ENCODE results near the gene MTUS2.
A peak's percentile ranks its signal among the peaks of the same experiment; 100 is the strongest.

MTUS2 gene

GRCh38 chr13:29271606-29272005, 451.5 kb downstream of the MTUS2 start:
- no peak for TF ChIP-seq CTCF (conservative IDR thresholded peaks at IDR 0.05; ENCODE audit: low read depth, low read length)
- no peak for DNase-seq (ENCODE audit: low read depth)
- H3K4me3 ChIP-seq (ENCODE audit: low read depth, low read length): no peak overlapping the region

GRCh38 chr13:29279356-29280254, 459.5 kb downstream of the MTUS2 start:
- H3K4me3 ChIP-seq (ENCODE audit: low read depth, low read length): no peak overlapping the region
- no peak for DNase-seq (ENCODE audit: low read depth)
- no peak for TF ChIP-seq CTCF (conservative IDR thresholded peaks at IDR 0.05; ENCODE audit: low read depth, low read length)

- no peak overlapping the region for H3K4me3 ChIP-seq (ENCODE audit: low read depth, low read length)
- no peak for TF ChIP-seq CTCF (conservative IDR thresholded peaks at IDR 0.05; ENCODE audit: low read depth, low read length)
- no peak for DNase-seq (ENCODE audit: low read depth)
These were observed 461.9 kb downstream of the MTUS2 start for GRCh38 chr13:29281932-29282495.

GRCh38 chr13:29284726-29285125, 464.6 kb downstream of the MTUS2 start:
- DNase-seq (ENCODE audit: low read depth): peak; percentile 4
- no peak for TF ChIP-seq CTCF (conservative IDR thresholded peaks at IDR 0.05; ENCODE audit: low read depth, low read length)
- H3K4me3 ChIP-seq (ENCODE audit: low read depth, low read length): no peak overlapping the region

GRCh38 chr13:29287237-29287636, 467.1 kb downstream of the MTUS2 start:
- H3K4me3 ChIP-seq (ENCODE audit: low read depth, low read length): no peak overlapping the region
- no peak for DNase-seq (ENCODE audit: low read depth)
- no peak for TF ChIP-seq CTCF (conservative IDR thresholded peaks at IDR 0.05; ENCODE audit: low read depth, low read length)

GRCh38 chr13:29292045-29292444, 471.9 kb downstream of the MTUS2 start:
- no peak for DNase-seq (ENCODE audit: low read depth)
- no peak for TF ChIP-seq CTCF (conservative IDR thresholded peaks at IDR 0.05; ENCODE audit: low read depth, low read length)
- no peak overlapping the region for H3K4me3 ChIP-seq (ENCODE audit: low read depth, low read length)
